K562 (cell line): ENCODE results near the gene NRM. TPM values are rescaled to one million over a fixed set of nuclear protein-coding genes. Genes with fewer than 3 reads are reported as not detected.

Experiments
- EP300 ChIP-seq: IDR thresholded peaks from 2 replicates; pipeline ENCODE4 v1.6.1; 2012; ENCODE audit warnings: low read length, improper control_type of control experiment
- GATAD2B ChIP-seq: fragments of 450-650 bp; IDR thresholded peaks from 2 replicates; pipeline ENCODE4 v1.6.1; 2017; ENCODE audit warnings: mild to moderate bottlenecking, borderline replicate concordance
- KLF16 ChIP-seq: IDR thresholded peaks from 2 replicates; pipeline ENCODE4 v1.6.1; 2016; ENCODE audit warnings: antibody characterized with exemption
- MLX ChIP-seq, 2 experiments: fragments of 450-650 bp in 1 of 2; sonication (generic) in 1 of 2; formaldehyde crosslinking; conservative IDR thresholded peaks; 2 replicates each; pipeline versions ENCODE4 v1.4.0 to v1.8.1; 2020 to 2022; ENCODE audit warnings: mild to moderate bottlenecking in 1 of 2, missing genetic modification reagents in 1 of 2
- NFIX ChIP-seq: fragments of 250-450 bp; sonication (Bioruptor Pico); IDR thresholded peaks from 2 replicates; pipeline ENCODE4 v1.4.0; 2020; ENCODE audit warnings: low read depth, mild to moderate bottlenecking, moderate library complexity
- PHB2 ChIP-seq: fragments of 450-650 bp; IDR thresholded peaks from 2 replicates; pipeline ENCODE4 v1.6.1; 2017; ENCODE audit warnings: low read depth
- SAFB2 ChIP-seq: fragments of 200-400 bp; formaldehyde crosslinking; IDR thresholded peaks from 2 replicates; pipeline ENCODE4 v1.6.1; 2018; ENCODE audit warnings: borderline replicate concordance, low read length, low read depth, moderate library complexity; ENCODE audit not compliant: severe bottlenecking
- SMAD4 ChIP-seq: fragments of 250-450 bp; sonication (Bioruptor Pico); conservative IDR thresholded peaks from 2 replicates; pipeline ENCODE4 v1.8.0; 2021; ENCODE audit warnings: inconsistent platforms, mild to moderate bottlenecking, moderate library complexity
- SP2 ChIP-seq: IDR thresholded peaks from 2 replicates; pipeline ENCODE4 v1.6.1; 2011; ENCODE audit warnings: mild to moderate bottlenecking, low read depth, low read length, moderate library complexity; ENCODE audit not compliant: poor library complexity, severe bottlenecking; ENCODE audit errors: extremely low read depth
- SRSF3 ChIP-seq: fragments of 200-400 bp; formaldehyde crosslinking; IDR thresholded peaks from 2 replicates; pipeline ENCODE4 v1.6.1; 2016; ENCODE audit warnings: mild to moderate bottlenecking, low read length, moderate library complexity; ENCODE audit not compliant: insufficient read depth
- STAT5B ChIP-seq: fragments of 250-450 bp; sonication (Bioruptor Pico); IDR thresholded peaks from 2 replicates; pipeline ENCODE4 v1.8.0; 2021; ENCODE audit warnings: mild to moderate bottlenecking, inconsistent platforms
- UBTF ChIP-seq, 2 experiments: IDR thresholded peaks; 2 replicates each; pipeline ENCODE4 v1.6.1; 2012; ENCODE audit warnings: improper control_type of control experiment in 2 of 2, low read depth in 2 of 2, low read length in 2 of 2, borderline replicate concordance in 1 of 2
- XRCC4 ChIP-seq: IDR thresholded peaks from one replicate; pipeline ENCODE4 v1.6.1; 2011; ENCODE audit not compliant: insufficient read depth, insufficient read length; ENCODE audit errors: extremely low read depth
- ZNF140 ChIP-seq: fragments of 250-450 bp; sonication (Bioruptor Pico); IDR thresholded peaks from 2 replicates; pipeline ENCODE4 v1.8.0; 2021; ENCODE audit warnings: moderate library complexity, mild to moderate bottlenecking, inconsistent platforms
- ZNF24 ChIP-seq: fragments of 450-650 bp; IDR thresholded peaks from 2 replicates; pipeline ENCODE4 v1.6.1; 2016
- ZNF639 ChIP-seq, 2 experiments: fragments of 200-800 bp in 1 of 2; sonication (Bioruptor generic) in 1 of 2; sonication (generic) in 1 of 2; formaldehyde crosslinking in 1 of 2; IDR thresholded peaks in 1 of 2; conservative IDR thresholded peaks in 1 of 2; 2 replicates each; pipeline versions ENCODE4 v1.5.0 to v1.6.1; 2016 to 2020; ENCODE audit warnings: missing compliant biosample characterization in 1 of 2, missing genetic modification characterization in 1 of 2, missing genetic modification reagents in 1 of 2
- polyA plus RNA-seq, 8 experiments: library from polyadenylated mRNA; depleted of rRNA in 4 of 8; stranded (reverse) in 5 of 8; unstranded in 3 of 8; fragments of >200 nt; fragmentation: Nextera tagmentation in 2 of 8; fragmentation: Illumina TruSeq in 1 of 8; extraction: Ambion mirVana in 2 of 8; extraction: Trizol in 1 of 8; gene quantifications; 2 replicates each; pipeline versions ENCODE4 v1.2.1 to v1.2.3, GENCODE V29; 2011 to 2014; ENCODE audit warnings: inconsistent platforms in 1 of 8, missing spikeins in 1 of 8
- total RNA-seq, 7 experiments: library from RNA; depleted of rRNA in 6 of 7; stranded (reverse); fragments of >200 nt in 6 of 7; fragmentation: Illumina TruSeq in 2 of 7; extraction: Trizol in 2 of 7; gene quantifications; 2 replicates each; pipeline versions ENCODE4 v1.2.1 to v1.2.3, GENCODE V29; 2011 to 2021; ENCODE audit warnings: low replicate concordance in 1 of 7
- TF ChIP-seq, protein P1 (sequence below): fragments of 250-450 bp; sonication (Bioruptor Pico); IDR thresholded peaks from 2 replicates; pipeline ENCODE4 v1.5.0; 2021; ENCODE audit warnings: mild to moderate bottlenecking, moderate library complexity
- TF ChIP-seq, protein P2 (sequence below): fragments of 250-450 bp; sonication (Bioruptor Pico); IDR thresholded peaks from 2 replicates; pipeline ENCODE4 v1.4.0; 2020

The NRM gene
- total and polyA plus RNA-seq, 9 of the 15 experiments (the other 6 are each of a cell fraction or from before 2014, with no cell fraction given), result 9.7 to 58.2 (median 18.1) TPM

- TF ChIP-seq EP300, result no peak
- TF ChIP-seq ZNF24, result no peak
- TF ChIP-seq KLF16, result no peak
- TF ChIP-seq SP2, result no peak
- no peak for TF ChIP-seq SAFB2
- 0 out of 4 replicates have a peak, but pooled peaks of 1 of the 2 experiments have one; percentile 36 for TF ChIP-seq UBTF (IDR thresholded peaks at IDR 0.05; ENCODE audit: borderline replicate concordance in 1 of 2, low read depth in 2 of 2, low read length in 2 of 2)
- TF ChIP-seq, protein P1, sequence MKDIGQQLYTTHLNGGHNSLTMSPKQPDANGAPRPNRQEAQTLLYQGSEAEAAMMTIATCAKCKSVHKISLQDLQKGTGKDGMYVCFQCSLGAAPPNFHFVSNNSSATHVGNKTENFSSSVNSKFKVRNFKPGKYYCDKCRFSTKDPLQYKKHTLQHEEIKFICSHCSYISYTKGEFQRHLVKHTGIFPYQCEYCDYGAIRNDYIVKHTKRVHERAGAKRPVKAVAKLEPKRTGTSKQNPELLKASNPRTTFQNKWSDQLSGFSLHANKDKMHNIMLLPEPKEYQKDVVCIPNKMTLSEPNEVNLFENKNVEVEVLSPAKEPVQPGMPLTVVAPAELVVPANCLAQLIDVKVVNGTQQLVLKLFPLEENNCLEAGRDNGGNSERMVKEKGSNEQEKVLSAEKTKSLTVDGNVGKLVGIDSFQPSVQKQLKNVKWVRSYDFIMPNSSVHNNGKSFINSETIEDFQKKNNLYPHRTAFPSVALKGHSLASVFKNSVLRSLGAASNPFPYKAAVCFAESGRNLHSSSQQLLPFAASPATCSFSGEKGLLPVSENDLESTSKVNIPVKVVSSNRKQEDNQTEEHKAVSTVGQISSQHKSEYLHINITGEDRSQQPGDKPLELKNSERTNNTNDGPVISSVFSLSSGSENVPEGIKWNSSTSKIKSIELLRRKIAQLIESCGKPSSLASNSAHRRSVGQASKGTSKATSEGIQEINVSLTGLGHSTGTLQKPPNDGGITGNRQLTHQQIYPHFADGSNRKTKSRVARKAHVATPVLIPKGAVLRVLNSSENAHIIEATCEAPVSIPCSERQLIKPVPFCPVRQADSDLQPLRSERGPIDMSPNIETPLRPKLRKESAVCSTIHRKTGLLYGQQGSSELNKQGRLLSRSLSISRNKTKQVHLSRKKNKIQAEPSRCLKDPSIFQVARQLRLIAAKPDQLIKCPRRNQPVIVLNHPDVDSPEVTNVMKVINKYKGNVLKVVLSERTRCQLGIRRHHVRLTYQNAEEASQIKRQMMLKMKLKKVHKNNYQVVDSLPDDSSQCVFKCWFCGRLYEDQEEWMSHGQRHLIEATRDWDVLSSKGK, result no peak
- no peak for TF ChIP-seq STAT5B (CRISPR knock-in tag)
- TF ChIP-seq ZNF639 (CRISPR knock-in tag; conservative IDR thresholded peaks at IDR 0.05 in 1 of 2, IDR thresholded peaks at IDR 0.05 in 1 of 2), result no peak
- TF ChIP-seq, protein P2, sequence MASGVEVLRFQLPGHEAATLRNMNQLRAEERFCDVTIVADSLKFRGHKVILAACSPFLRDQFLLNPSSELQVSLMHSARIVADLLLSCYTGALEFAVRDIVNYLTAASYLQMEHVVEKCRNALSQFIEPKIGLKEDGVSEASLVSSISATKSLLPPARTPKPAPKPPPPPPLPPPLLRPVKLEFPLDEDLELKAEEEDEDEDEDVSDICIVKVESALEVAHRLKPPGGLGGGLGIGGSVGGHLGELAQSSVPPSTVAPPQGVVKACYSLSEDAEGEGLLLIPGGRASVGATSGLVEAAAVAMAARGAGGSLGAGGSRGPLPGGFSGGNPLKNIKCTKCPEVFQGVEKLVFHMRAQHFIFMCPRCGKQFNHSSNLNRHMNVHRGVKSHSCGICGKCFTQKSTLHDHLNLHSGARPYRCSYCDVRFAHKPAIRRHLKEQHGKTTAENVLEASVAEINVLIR (CRISPR knock-in tag), result no peak
- no peak for TF ChIP-seq SMAD4 (CRISPR knock-in tag)
- TF ChIP-seq GATAD2B, result no peak
- no peak for TF ChIP-seq PHB2
- no peak for TF ChIP-seq MLX (CRISPR knock-in tag; conservative IDR thresholded peaks at IDR 0.05)
- no peak for TF ChIP-seq SRSF3
- TF ChIP-seq XRCC4, result no peak
- no peak for TF ChIP-seq ZNF140 (CRISPR knock-in tag)
- TF ChIP-seq NFIX, result no peak
Observed at GRCh38 chr6:30687659-30688431, 2.9 kb downstream of the NRM start (continued).
